ENCODE results near the gene SPACA4.

GRCh38 chr19:48603001-48603400, 3.5 kb upstream of the SPACA4 start:
- TF ChIP-seq CTCF (IDR thresholded peaks at IDR 0.05 in 2 of 3, conservative IDR thresholded peaks at IDR 0.05 in 1 of 3; ENCODE audit: control insufficient read depth in 2 of 3, extremely low read depth in 1 of 3, insufficient read depth in 1 of 3, low read depth in 3 of 3, low read length in 3 of 3): no peak
- no peak for TF ChIP-seq FOXK2 (IDR thresholded peaks at IDR 0.05)
- TF ChIP-seq TAF1 (IDR thresholded peaks at IDR 0.05; ENCODE audit: borderline replicate concordance, low read depth, low read length): no peak
- no peak for TF ChIP-seq NRF1 (conservative IDR thresholded peaks at IDR 0.05; ENCODE audit: low read depth, low read length)
- TF ChIP-seq POLR2A (IDR thresholded peaks at IDR 0.05; ENCODE audit: low read depth, low read length): no peak
- TF ChIP-seq TARDBP (IDR thresholded peaks at IDR 0.05; ENCODE audit: borderline replicate concordance): no peak
- TF ChIP-seq, protein P1, sequence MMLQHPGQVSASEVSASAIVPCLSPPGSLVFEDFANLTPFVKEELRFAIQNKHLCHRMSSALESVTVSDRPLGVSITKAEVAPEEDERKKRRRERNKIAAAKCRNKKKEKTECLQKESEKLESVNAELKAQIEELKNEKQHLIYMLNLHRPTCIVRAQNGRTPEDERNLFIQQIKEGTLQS (IDR thresholded peaks at IDR 0.05; ENCODE audit: borderline replicate concordance, extremely low read depth, low read depth, low read length): no peak
- no peak for TF ChIP-seq JUND (IDR thresholded peaks at IDR 0.05; ENCODE audit: low read depth, low read length)
- no peak for TF ChIP-seq MLLT1 (IDR thresholded peaks at IDR 0.05)

Data from GM12878 (cell line).